ENCODE data around the gene NOTO.
"Not testable (repeated sequence)": the region's sequence is repeated elsewhere in the genome, so short reads cannot be mapped to it uniquely, and the experiment has no call there.

NOTO gene

DNA sequence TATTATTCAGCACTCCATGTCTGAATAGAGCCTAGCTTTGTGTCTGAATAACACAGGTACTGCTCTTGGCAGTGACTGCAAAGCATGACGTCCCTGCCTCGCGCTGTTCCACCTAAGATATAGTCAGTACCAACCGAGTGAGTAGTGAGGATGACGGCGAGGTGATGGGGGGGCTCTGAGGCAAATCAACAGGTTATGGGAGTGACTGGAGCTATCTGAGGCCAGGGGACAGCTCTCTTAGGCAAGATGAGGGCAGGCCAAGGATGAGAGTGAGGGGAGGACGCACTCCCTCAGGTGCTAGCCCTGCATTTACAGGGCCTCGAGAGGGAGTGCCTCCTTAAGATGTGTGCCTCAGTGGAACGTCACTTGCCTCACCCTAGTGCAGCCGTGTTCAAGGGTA, 28.1 kb upstream of the NOTO start:
- H3K27me3 ChIP-seq (ENCODE audit: control insufficient read depth, insufficient read depth, low read length) = peaks cover 60% of the 10 kb centered on the region
- H3K36me3 ChIP-seq (ENCODE audit: control insufficient read depth, insufficient read depth, low read length) = no peaks in the 10 kb centered on the region
- H3K4me1 ChIP-seq (ENCODE audit: control insufficient read depth, insufficient read depth, low read length) = peaks cover 20% of the 10 kb centered on the region
- no peak overlapping the region for H3K9ac ChIP-seq (ENCODE audit: low read depth, low read length)
- no peak overlapping the region for H3K27ac ChIP-seq (ENCODE audit: low read depth, low read length)
- no peak overlapping the region for H3K4me3 ChIP-seq (ENCODE audit: low read depth, low read length)
- H3K9me3 ChIP-seq (ENCODE audit: control insufficient read depth, insufficient read depth, low read length) = no peaks in the 10 kb centered on the region

DNA sequence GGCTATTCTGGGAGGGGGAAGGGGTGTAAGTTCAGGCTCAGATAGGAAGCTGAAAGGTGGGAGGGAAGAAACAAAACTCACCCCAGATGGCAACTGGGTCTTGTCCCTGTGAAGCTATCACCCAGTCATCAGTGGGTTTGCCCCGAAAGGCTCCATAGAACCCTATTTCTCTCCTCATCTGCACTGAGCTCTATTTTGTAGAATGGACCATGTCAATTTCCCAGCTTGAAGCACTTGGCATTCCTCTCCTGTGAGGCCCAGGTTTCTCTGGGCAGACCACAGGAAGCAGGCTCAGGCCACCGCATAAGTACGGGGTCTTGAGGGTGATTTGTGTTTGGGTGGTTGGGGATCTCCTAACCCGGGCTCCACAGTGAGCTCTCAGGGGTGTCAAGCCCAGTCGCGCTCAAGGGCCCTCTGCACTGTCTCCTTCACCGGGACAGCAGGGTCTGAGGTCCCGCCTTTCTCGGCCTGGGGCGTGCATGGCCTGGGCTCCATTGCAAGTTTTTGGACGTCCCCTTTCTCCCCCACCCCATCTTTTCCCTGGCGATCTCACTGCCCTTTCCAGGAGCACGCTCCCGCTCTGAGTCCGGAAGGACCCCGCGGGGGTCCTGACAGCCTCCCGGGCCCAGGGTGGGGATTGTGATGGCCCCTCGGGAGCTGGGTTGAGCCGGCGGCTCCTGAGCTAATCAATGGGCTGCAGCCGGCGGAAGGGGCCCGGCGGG, 27.3 kb upstream of the NOTO start:
- Histone ChIP-seq H3K27me3 (ENCODE audit: control insufficient read depth, insufficient read depth, low read length) (peaks cover 69% of the 10 kb centered on the region), H3K27ac (ENCODE audit: low read depth, low read length) (no peak overlapping the region), H3K9ac (ENCODE audit: low read depth, low read length) (peak overlapping the region; percentile 16; the same call in 1 of the 2 replicates), H3K4me3 (ENCODE audit: low read depth, low read length) (peak overlapping the region; percentile 77), H3K36me3 (ENCODE audit: control insufficient read depth, insufficient read depth, low read length) (no peaks in the 10 kb centered on the region), H3K4me1 (ENCODE audit: control insufficient read depth, insufficient read depth, low read length) (peaks cover 20% of the 10 kb centered on the region), H3K9me3 (ENCODE audit: control insufficient read depth, insufficient read depth, low read length) (no peaks in the 10 kb centered on the region)

DNA sequence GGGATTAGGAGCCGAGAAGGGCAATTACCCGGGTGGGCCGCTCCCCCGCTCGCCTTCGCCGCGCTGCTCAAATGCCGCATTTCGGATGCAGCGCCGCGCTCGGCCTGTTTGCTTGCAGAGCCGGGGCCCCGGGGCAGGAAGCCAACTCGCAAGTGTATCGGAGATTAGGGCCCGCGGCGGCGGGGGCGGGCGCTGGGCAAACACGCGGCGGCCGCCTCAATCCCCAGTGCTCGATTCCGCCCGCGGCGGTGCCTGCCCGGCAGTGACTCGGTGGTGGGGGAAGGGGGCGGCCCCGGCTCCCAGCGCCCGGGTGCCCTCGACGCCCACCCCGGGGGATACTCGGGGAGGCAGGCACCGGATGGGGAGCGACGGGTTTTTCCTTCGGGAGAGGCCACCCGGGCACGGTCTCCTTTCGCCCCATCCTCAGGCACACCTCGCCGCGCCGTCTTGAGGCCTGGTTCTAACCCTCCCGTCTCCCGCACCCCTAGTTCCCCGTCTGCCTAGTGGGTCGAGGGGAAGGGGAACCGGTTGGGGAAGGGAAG, 26.6 kb upstream of the NOTO start:
- Histone ChIP-seq H3K27ac (ENCODE audit: low read depth, low read length) (no peak overlapping the region), H3K27me3 (ENCODE audit: control insufficient read depth, insufficient read depth, low read length) (peaks cover 71% of the 10 kb centered on the region), H3K4me3 (ENCODE audit: low read depth, low read length) (peak overlapping the region; percentile 77)

DNA sequence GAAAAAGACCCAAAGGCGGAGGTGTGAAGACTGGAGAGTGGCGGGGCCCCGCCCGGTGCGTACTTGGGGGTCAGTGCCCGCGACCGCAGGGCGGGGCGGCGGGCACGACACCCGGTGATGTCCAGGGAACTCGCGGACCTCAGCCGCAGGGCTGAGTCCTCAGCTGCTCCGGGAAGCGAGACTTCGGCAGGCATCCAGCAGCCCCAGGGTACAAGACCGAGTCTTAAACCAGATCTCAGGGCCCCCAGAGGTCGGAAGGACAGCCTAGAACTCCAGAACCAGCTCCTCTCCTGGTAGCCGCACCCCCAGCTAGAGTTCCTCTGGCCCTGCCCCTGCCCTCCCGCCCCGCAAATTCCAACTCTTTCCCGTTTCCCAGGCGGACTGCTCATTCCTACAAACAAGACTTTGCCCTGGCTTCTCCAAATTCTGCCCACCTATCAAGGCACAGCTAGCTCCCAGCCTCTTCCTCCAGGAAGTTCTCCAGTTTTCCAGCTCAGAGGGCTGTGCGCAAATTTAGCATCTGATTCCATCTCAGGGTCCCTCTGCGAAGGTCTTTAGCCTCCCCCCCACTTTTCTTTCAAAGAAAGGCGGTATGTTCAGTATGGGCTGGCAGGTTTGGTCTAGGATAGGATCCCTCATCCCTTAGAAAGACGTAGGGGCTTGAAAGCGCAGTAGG, 26.0 kb upstream of the NOTO start:
- Histone ChIP-seq H3K4me1 (ENCODE audit: control insufficient read depth, insufficient read depth, low read length) (peaks cover 20% of the 10 kb centered on the region), H3K4me3 (ENCODE audit: low read depth, low read length) (peak overlapping the region; percentile 77), H3K36me3 (ENCODE audit: control insufficient read depth, insufficient read depth, low read length) (no peaks in the 10 kb centered on the region), H3K9me3 (ENCODE audit: control insufficient read depth, insufficient read depth, low read length) (no peaks in the 10 kb centered on the region), H3K27ac (ENCODE audit: low read depth, low read length) (no peak overlapping the region), H3K27me3 (ENCODE audit: control insufficient read depth, insufficient read depth, low read length) (peaks cover 71% of the 10 kb centered on the region), H3K9ac (ENCODE audit: low read depth, low read length) (no peak overlapping the region)

More for the DNA sequence above, 26.6 kb upstream of the NOTO start:
- Histone ChIP-seq H3K9ac (ENCODE audit: low read depth, low read length) (peak overlapping the region; percentile 16; the same call in 1 of the 2 replicates), H3K9me3 (ENCODE audit: control insufficient read depth, insufficient read depth, low read length) (no peaks in the 10 kb centered on the region), H3K4me1 (ENCODE audit: control insufficient read depth, insufficient read depth, low read length) (peaks cover 20% of the 10 kb centered on the region), H3K36me3 (ENCODE audit: control insufficient read depth, insufficient read depth, low read length) (no peaks in the 10 kb centered on the region)

DNA sequence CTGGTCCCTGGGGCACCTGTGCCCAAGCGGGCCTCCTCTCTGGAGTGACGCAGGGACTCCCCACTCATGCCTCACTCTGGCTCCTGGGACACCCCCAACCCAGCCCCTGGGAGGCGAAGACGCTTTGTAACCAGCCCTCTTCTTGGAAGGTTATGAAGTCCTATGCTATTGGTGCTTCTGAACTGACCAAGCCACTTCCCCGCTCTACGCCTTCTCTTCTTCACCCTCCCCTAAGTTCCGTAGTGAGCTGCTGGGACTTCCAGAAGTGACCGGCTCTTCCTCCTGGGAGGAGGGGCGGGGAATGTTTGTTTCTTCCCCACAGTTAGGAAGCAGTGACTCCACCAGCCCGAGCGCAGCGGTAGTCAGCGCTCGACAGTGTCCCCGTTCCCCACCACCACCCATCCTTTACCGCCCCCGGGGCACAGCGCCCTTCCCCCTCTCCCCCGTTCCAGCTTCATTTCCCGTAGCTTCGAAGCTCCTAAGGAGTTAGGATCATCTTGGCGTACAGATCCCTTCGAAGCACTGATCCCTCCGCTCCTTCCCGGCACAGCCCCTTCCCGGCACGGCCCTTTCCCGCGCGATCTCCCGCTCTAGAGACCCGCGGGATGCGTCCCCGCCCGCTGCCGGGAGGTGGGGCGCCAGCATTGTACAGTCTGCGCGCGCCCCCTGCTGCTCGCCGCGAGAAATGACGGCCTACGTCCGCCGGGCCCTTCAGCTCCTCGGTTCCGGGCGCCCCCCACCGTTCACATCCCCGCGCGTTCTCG, 25.3 kb upstream of the NOTO start:
- Histone ChIP-seq H3K4me1 (ENCODE audit: control insufficient read depth, insufficient read depth, low read length) (peaks cover 20% of the 10 kb centered on the region), H3K36me3 (ENCODE audit: control insufficient read depth, insufficient read depth, low read length) (no peaks in the 10 kb centered on the region), H3K4me3 (ENCODE audit: low read depth, low read length) (peak overlapping the region; percentile 77), H3K9ac (ENCODE audit: low read depth, low read length) (no peak overlapping the region), H3K27ac (ENCODE audit: low read depth, low read length) (no peak overlapping the region), H3K9me3 (ENCODE audit: control insufficient read depth, insufficient read depth, low read length) (no peaks in the 10 kb centered on the region), H3K27me3 (ENCODE audit: control insufficient read depth, insufficient read depth, low read length) (peaks cover 71% of the 10 kb centered on the region)

DNA sequence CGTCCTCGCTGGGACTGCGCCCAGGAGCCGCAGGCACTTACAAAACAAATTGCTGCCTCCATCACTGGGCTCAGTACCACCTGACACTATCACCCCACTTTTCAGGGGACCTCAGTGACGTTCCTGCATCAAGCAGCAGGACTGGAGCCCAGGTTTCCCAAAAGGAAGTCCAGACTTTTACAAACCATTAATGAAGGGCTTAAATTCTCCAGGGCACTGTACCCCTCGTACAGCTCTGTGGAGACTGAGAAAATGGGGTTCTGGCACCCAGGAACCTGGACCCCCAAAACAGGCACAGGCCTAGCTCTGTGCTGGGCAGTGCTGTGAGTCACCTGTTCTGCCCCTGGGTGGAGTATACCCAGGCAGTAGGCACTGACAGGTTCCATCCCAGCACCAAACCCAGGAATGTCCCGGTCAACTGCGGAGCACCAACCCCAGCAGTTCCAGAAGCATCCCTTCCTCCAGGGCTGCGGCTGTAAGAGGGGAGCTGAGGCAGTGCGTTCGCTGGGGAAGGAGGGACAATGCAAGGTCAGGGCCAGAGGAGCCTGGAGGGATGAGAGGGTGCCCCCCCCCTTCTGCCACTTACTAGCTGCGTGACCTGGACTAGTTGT, 24.6 kb upstream of the NOTO start:
- Histone ChIP-seq H3K4me3 (ENCODE audit: low read depth, low read length) (peak overlapping the region; percentile 77; the same call in 1 of the 2 replicates), H3K27me3 (ENCODE audit: control insufficient read depth, insufficient read depth, low read length) (peaks cover 66% of the 10 kb centered on the region), H3K27ac (ENCODE audit: low read depth, low read length) (no peak overlapping the region), H3K9ac (ENCODE audit: low read depth, low read length) (no peak overlapping the region), H3K4me1 (ENCODE audit: control insufficient read depth, insufficient read depth, low read length) (peaks cover 20% of the 10 kb centered on the region), H3K9me3 (ENCODE audit: control insufficient read depth, insufficient read depth, low read length) (no peaks in the 10 kb centered on the region), H3K36me3 (ENCODE audit: control insufficient read depth, insufficient read depth, low read length) (no peaks in the 10 kb centered on the region)

DNA sequence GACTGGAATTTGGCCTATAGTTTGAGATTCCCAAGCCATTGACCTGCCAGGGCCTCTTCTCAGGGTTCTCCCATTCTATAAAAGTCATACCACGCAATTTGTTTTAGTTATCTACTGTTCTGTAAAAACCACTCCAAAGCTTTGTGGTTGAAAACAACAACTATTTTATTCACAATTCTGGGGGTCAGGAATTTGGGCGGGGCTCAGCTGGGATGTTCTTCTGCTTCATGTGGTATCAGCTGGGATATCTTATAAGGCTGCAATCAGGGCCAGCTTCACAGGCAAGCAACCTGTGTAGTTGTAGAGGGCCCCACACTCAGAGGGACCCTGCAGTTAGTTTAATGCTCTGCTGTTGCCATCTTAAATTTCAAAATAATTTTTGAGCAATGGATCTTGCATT, 16.4 kb upstream of the NOTO start:
- H3K36me3 ChIP-seq (ENCODE audit: control insufficient read depth, insufficient read depth, low read length) = no peaks in the 10 kb centered on the region
- H3K9me3 ChIP-seq (ENCODE audit: control insufficient read depth, insufficient read depth, low read length) = no peaks in the 10 kb centered on the region; the same call in 1 of the 2 replicates
- H3K27me3 ChIP-seq (ENCODE audit: control insufficient read depth, insufficient read depth, low read length) = peaks cover 23% of the 10 kb centered on the region; the same call in 1 of the 2 replicates
- no peaks in the 10 kb centered on the region for H3K4me1 ChIP-seq (ENCODE audit: control insufficient read depth, insufficient read depth, low read length)
- H3K27ac ChIP-seq (ENCODE audit: low read depth, low read length) = no peak overlapping the region
- H3K9ac ChIP-seq (ENCODE audit: low read depth, low read length) = no peak overlapping the region
- H3K4me3 ChIP-seq (ENCODE audit: low read depth, low read length) = no peak overlapping the region

DNA sequence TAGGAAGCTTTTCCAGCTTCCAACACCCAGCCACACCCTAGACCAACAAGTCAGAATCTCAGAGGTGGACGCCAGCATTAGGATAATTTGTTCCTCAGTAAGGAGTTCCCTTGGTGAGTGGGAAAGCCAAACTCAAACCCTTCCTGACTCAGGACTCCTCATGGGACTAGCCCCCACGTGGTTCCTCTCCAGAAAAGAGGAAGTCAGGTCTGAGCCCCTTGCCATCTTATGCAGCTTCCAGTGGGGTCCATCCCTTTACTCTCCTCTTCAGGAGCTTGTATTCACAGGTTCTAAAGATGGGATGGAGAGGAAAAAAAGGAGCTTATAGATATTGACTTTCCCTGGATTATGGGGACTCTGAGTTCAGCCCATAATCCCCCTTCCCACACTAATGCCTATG, 14.8 kb upstream of the NOTO start:
- peaks cover 13% of the 10 kb centered on the region for H3K4me1 ChIP-seq (ENCODE audit: control insufficient read depth, insufficient read depth, low read length)
- peaks cover 23% of the 10 kb centered on the region; the same call in 1 of the 2 replicates for H3K27me3 ChIP-seq (ENCODE audit: control insufficient read depth, insufficient read depth, low read length)

DNA sequence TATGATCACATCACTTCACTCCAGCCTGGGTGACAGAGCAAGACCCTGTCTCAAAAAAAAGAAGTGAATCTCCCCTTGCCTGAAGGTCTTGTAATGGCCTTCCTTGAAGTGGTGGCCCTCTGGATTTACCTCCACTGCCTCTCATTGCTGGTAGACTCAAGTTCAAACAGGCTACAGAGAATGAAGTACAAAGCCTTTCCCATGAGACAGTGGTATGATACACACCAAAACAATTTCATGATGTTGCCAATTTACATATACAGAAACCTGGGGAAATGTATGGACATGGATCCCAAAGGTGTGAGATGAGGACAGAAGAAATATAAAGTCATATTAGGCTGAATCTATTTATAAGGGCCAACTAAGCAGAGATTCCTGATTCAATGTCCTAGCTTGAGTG, 4.8 kb upstream of the NOTO start:
- no peak overlapping the region for H3K27ac ChIP-seq (ENCODE audit: low read depth, low read length)
- H3K4me1 ChIP-seq (ENCODE audit: control insufficient read depth, insufficient read depth, low read length) = peaks cover 5% of the 10 kb centered on the region; the same call in 1 of the 2 replicates
- no peaks in the 10 kb centered on the region for H3K36me3 ChIP-seq (ENCODE audit: control insufficient read depth, insufficient read depth, low read length)
- no peak overlapping the region for H3K9ac ChIP-seq (ENCODE audit: low read depth, low read length)
- no peaks in the 10 kb centered on the region for H3K9me3 ChIP-seq (ENCODE audit: control insufficient read depth, insufficient read depth, low read length)
- H3K27me3 ChIP-seq (ENCODE audit: control insufficient read depth, insufficient read depth, low read length) = peaks cover 21% of the 10 kb centered on the region
- H3K4me3 ChIP-seq (ENCODE audit: low read depth, low read length) = no peak overlapping the region

More for the DNA sequence above, 14.8 kb upstream of the NOTO start:
- no peaks in the 10 kb centered on the region; the same call in 1 of the 2 replicates for H3K9me3 ChIP-seq (ENCODE audit: control insufficient read depth, insufficient read depth, low read length)
- no peak overlapping the region for H3K27ac ChIP-seq (ENCODE audit: low read depth, low read length)
- H3K9ac ChIP-seq (ENCODE audit: low read depth, low read length) = no peak overlapping the region
- H3K36me3 ChIP-seq (ENCODE audit: control insufficient read depth, insufficient read depth, low read length) = no peaks in the 10 kb centered on the region
- no peak overlapping the region for H3K4me3 ChIP-seq (ENCODE audit: low read depth, low read length)

DNA sequence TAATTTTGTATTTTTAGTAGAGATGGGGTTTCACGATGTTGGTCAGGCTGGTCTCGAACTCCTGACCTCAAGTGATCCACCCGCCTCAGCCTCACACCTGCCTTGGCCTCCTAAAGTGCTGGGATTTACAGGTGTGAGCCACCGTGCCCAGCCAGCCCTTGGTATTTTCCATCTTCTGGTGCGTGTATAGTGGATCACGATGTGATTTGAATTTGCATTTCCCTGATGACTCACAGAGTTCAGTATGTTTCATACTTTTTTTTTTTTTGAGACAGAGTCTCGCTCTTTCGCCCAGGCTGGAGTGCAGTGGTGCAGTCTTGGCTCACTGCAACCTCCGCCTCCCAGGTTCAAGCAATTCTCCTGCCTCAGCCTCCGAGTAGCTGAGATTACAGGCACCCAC, 2.1 kb upstream of the NOTO start:
- H3K27me3 ChIP-seq (ENCODE audit: control insufficient read depth, insufficient read depth, low read length) = peaks cover 45% of the 10 kb centered on the region
- H3K9me3 ChIP-seq (ENCODE audit: control insufficient read depth, insufficient read depth, low read length) = not testable (repeated sequence)

More for the DNA sequence above, 2.1 kb upstream of the NOTO start:
- H3K4me3 ChIP-seq (ENCODE audit: low read depth, low read length); H3K4me1 ChIP-seq (ENCODE audit: control insufficient read depth, insufficient read depth, low read length); H3K27ac ChIP-seq (ENCODE audit: low read depth, low read length); H3K9ac ChIP-seq (ENCODE audit: low read depth, low read length); H3K36me3 ChIP-seq (ENCODE audit: control insufficient read depth, insufficient read depth, low read length): not testable (repeated sequence)

Data from HUES48 (cell line).